H1 (cell line): ENCODE results near the gene HMCN2. TPM values are rescaled to one million over a fixed set of nuclear protein-coding genes. Genes with fewer than 3 reads are reported as not detected.

Experiments
- CTCF ChIA-PET: fragments of 300-600 bp; sonication (Branson Sonifier 250); formaldehyde crosslinking; loops from one replicate; lab custom pipeline; 2021; ENCODE audit not compliant: partially characterized antibody; lab: Charles Lee
- POLR2A ChIA-PET: fragments of 300-600 bp; sonication (Branson Sonifier 250); formaldehyde crosslinking; loops from one replicate; lab custom pipeline; 2021; ENCODE audit warnings: inconsistent platforms; ENCODE audit not compliant: partially characterized antibody; lab: Charles Lee
- DNase-seq, 2 experiments: peaks; one replicate each; pipeline versions ENCODE4 v3.0.0 to v3.0.0-alpha.2; 2010 to 2022; ENCODE audit warnings: low spot score in 2 of 2, low read depth in 1 of 2, mixed read lengths in 1 of 2
- FAIRE-seq: peaks from 2 replicates; lab custom pipeline; 2011; peaks lifted over from hg19 to GRCh38; lab: Jason Lieb, UNC
- H2AFZ ChIP-seq: 2 replicates; pipeline ENCODE4 v1.8.1; 2012; ENCODE audit warnings: low read length, inconsistent platforms
- H2AK5ac ChIP-seq: 2 replicates; pipeline ENCODE4 v1.6.1; 2013; ENCODE audit warnings: low read depth, low read length
- H2BK120ac ChIP-seq: replicated peaks from 2 replicates; pipeline ENCODE3; 2013; ENCODE audit warnings: low read depth, low read length, inconsistent platforms
- H2BK12ac ChIP-seq: 2 replicates; pipeline ENCODE4 v1.6.1; 2013; ENCODE audit warnings: low read depth, low read length
- H2BK15ac ChIP-seq: 2 replicates; pipeline ENCODE4 v1.6.1; 2013; ENCODE audit warnings: low read length
- H2BK20ac ChIP-seq: 2 replicates; pipeline ENCODE4 v1.6.1; 2013; ENCODE audit warnings: low read length
- H2BK5ac ChIP-seq: 2 replicates; pipeline ENCODE4 v1.6.1; 2013; ENCODE audit warnings: low read depth, low read length
- H3K14ac ChIP-seq: 2 replicates; pipeline ENCODE4 v1.6.1; 2013; ENCODE audit warnings: inconsistent platforms; ENCODE audit not compliant: insufficient read length
- H3K18ac ChIP-seq: 2 replicates; pipeline ENCODE4 v1.6.1; 2013; ENCODE audit warnings: low read length; ENCODE audit errors: extremely low read depth
- H3K23ac ChIP-seq: 2 replicates; pipeline ENCODE4 v1.6.1; 2013; ENCODE audit warnings: inconsistent platforms; ENCODE audit not compliant: insufficient read length
- H3K23me2 ChIP-seq: 2 replicates; pipeline ENCODE4 v1.6.1; 2013; ENCODE audit warnings: low read depth, low read length
- H3K27ac ChIP-seq: 2 replicates; pipeline ENCODE4 v1.6.1; 2011; ENCODE audit warnings: low read depth, low read length, inconsistent platforms
- H3K27me3 ChIP-seq, 4 experiments: replicated peaks in 1 of 4; 1 replicate in 1 of 4; 2 replicates in 3 of 4; pipeline versions ENCODE4 v1.6.1 to v1.8.1; 2011 to 2013; ENCODE audit warnings: low read length in 3 of 4, mild to moderate bottlenecking in 3 of 4, inconsistent platforms in 2 of 4, mixed read lengths in 2 of 4, moderate library complexity in 1 of 4; ENCODE audit not compliant: control insufficient read depth in 3 of 4, insufficient read depth in 3 of 4; ENCODE audit errors: extremely low read depth in 1 of 4
- H3K36me3 ChIP-seq, 4 experiments: 2 replicates each; pipeline versions ENCODE4 v1.6.1 to v1.8.1; 2011 to 2013; ENCODE audit warnings: mild to moderate bottlenecking in 4 of 4, low read length in 3 of 4, moderate library complexity in 2 of 4, control low read depth in 1 of 4, inconsistent platforms in 1 of 4; ENCODE audit not compliant: insufficient read depth in 4 of 4, control insufficient read depth in 2 of 4
- H3K4ac ChIP-seq: replicated peaks from 2 replicates; pipeline ENCODE3; 2013; ENCODE audit warnings: low read length, low read depth, mixed read lengths, inconsistent platforms; ENCODE audit not compliant: insufficient read length
- H3K4me1 ChIP-seq, 4 experiments: replicated peaks in 1 of 4; 1 replicate in 1 of 4; 2 replicates in 3 of 4; pipeline versions ENCODE4 v1.6.1 to v1.8.1; 2011 to 2013; ENCODE audit warnings: low read length in 3 of 4, inconsistent platforms in 2 of 4, mixed read lengths in 1 of 4; ENCODE audit not compliant: insufficient read depth in 4 of 4, control insufficient read depth in 3 of 4
- H3K4me2 ChIP-seq, 2 experiments: 2 replicates each; pipeline versions ENCODE4 v1.6.1 to v1.8.1; 2011 to 2013; ENCODE audit warnings: low read depth in 2 of 2, low read length in 2 of 2, control low read depth in 1 of 2, inconsistent platforms in 1 of 2, mild to moderate bottlenecking in 1 of 2; ENCODE audit not compliant: insufficient read depth in 1 of 2
- H3K4me3 ChIP-seq, 4 experiments: fragments of 200-600, 300-600 bp in 1 of 4; sonication (generic), shearing (Covaris generic), sonication (Bioruptor Twin) in 1 of 4; 2 replicates each; pipeline versions ENCODE4 v1.5.1 to v1.8.1; 2011 to 2016; ENCODE audit warnings: low read length in 4 of 4, low read depth in 3 of 4, control low read depth in 2 of 4, inconsistent platforms in 2 of 4, mild to moderate bottlenecking in 2 of 4, mixed read lengths in 1 of 4, moderate library complexity in 1 of 4; ENCODE audit not compliant: insufficient read depth in 2 of 4; ENCODE audit errors: extremely low read depth in 1 of 4
- H3K56ac ChIP-seq: replicated peaks from 2 replicates; pipeline ENCODE3; 2013; ENCODE audit warnings: low read depth, mild to moderate bottlenecking, mixed read lengths, low read length, inconsistent platforms; ENCODE audit not compliant: insufficient read length
- H3K79me1 ChIP-seq: 2 replicates; pipeline ENCODE4 v1.6.1; 2013; ENCODE audit warnings: low read depth, low read length, control low read depth
- H3K79me2 ChIP-seq, 2 experiments: 2 replicates each; pipeline versions ENCODE4 v1.6.1 to v1.8.1; 2012 to 2013; ENCODE audit warnings: low read length in 2 of 2, mild to moderate bottlenecking in 2 of 2, inconsistent platforms in 1 of 2; ENCODE audit not compliant: insufficient read depth in 2 of 2, control insufficient read depth in 1 of 2
- H3K9ac ChIP-seq, 4 experiments: replicated peaks in 1 of 4; 1 replicate in 1 of 4; 2 replicates in 3 of 4; pipeline versions ENCODE4 v1.6.1 to v1.8.1; 2011 to 2013; ENCODE audit warnings: low read depth in 3 of 4, low read length in 3 of 4, control low read depth in 2 of 4, mild to moderate bottlenecking in 2 of 4, moderate library complexity in 2 of 4, inconsistent platforms in 1 of 4; ENCODE audit errors: extremely low read depth in 1 of 4
- H3K9me3 ChIP-seq, 2 experiments: 2 replicates each; pipeline versions ENCODE4 v1.6.1 to v1.8.1; 2012 to 2013; ENCODE audit warnings: mild to moderate bottlenecking in 2 of 2, moderate library complexity in 2 of 2, control low read depth in 1 of 2, inconsistent platforms in 1 of 2, low read depth in 1 of 2, low read length in 1 of 2, mixed read lengths in 1 of 2; ENCODE audit not compliant: insufficient read depth in 2 of 2
- H4K20me1 ChIP-seq, 2 experiments: replicated peaks in 1 of 2; 2 replicates each; pipeline versions ENCODE3 to v1.8.1; 2011 to 2013; ENCODE audit warnings: inconsistent platforms in 2 of 2, low read length in 2 of 2, mild to moderate bottlenecking in 1 of 2; ENCODE audit not compliant: insufficient read depth in 2 of 2, control insufficient read depth in 1 of 2
- H4K5ac ChIP-seq: 2 replicates; pipeline ENCODE4 v1.6.1; 2013; ENCODE audit warnings: low read length, low read depth, mixed read lengths, inconsistent platforms; ENCODE audit not compliant: insufficient read length
- H4K8ac ChIP-seq: 2 replicates; pipeline ENCODE4 v1.8.0; 2013; ENCODE audit warnings: mild to moderate bottlenecking, moderate library complexity, low read length, inconsistent platforms; ENCODE audit not compliant: insufficient read depth; ENCODE audit errors: extremely low read depth
- H4K91ac ChIP-seq: replicated peaks from 2 replicates; pipeline ENCODE3; 2013; ENCODE audit warnings: low read length, mixed read lengths, inconsistent platforms; ENCODE audit not compliant: insufficient read length
- CEBPB ChIP-seq: IDR thresholded peaks from 2 replicates; pipeline ENCODE4 v1.6.1; 2012; ENCODE audit warnings: low read depth, low read length
- CREB1 ChIP-seq: IDR thresholded peaks from 2 replicates; pipeline ENCODE4 v1.6.1; 2012; ENCODE audit warnings: inconsistent platforms
- HDAC6 ChIP-seq: IDR thresholded peaks from one replicate; pipeline ENCODE4 v1.7.1; 2012; ENCODE audit warnings: low read depth, mild to moderate bottlenecking, inconsistent platforms, low read length, moderate library complexity
- USF2 ChIP-seq: IDR thresholded peaks from 2 replicates; pipeline ENCODE4 v1.6.1; 2011; ENCODE audit warnings: low read length, improper control_type of control experiment
- WGBS, 2 experiments: shearing (Covaris generic) in 1 of 2; methylation state at CpG; one replicate each; pipeline versions ENCODE4 v1.1.6 to v1.1.7; 2013 to 2015; ENCODE audit warnings: low lambda C conversion rate in 2 of 2, mixed read lengths in 2 of 2, inconsistent platforms in 1 of 2, low coverage in 1 of 2, missing lambda C conversion rate in 1 of 2; ENCODE audit not compliant: insufficient replicate concordance in 2 of 2, insufficient coverage in 1 of 2, insufficient read length in 1 of 2; ENCODE audit errors: extremely low coverage in 1 of 2, missing lambda C conversion rate in 1 of 2; 5-methylcytosine and 5-hydroxymethylcytosine counted together
- polyA plus RNA-seq, 7 experiments: library from polyadenylated mRNA; depleted of rRNA in 3 of 7; stranded (reverse) in 5 of 7; unstranded in 2 of 7; fragments of >200 nt in 5 of 7; fragments of 200-250 nt in 2 of 7; gene quantifications; 1 replicate in 5 of 7; 2 replicates in 1 of 7; 4 replicates in 1 of 7; pipeline versions ENCODE4 v1.2.1 to v1.2.3, GENCODE V29; 2011 to 2013; ENCODE audit warnings: missing spikeins in 2 of 7, mixed read lengths in 2 of 7
- total RNA-seq: library from RNA; stranded (reverse); fragmentation: NEBNext Ultra II Directional; extraction: Animal tissue kit (Norgen Biotek cat#: 25700); gene quantifications from 2 replicates; pipeline ENCODE4 v1.2.1, GENCODE V29; 2021

Gene HMCN2
- total and polyA plus RNA-seq, 2 of the 8 experiments (the other 6 are each of a cell fraction or from before 2014, with no cell fraction given) = 5.0 to 9.1 TPM

DNA sequence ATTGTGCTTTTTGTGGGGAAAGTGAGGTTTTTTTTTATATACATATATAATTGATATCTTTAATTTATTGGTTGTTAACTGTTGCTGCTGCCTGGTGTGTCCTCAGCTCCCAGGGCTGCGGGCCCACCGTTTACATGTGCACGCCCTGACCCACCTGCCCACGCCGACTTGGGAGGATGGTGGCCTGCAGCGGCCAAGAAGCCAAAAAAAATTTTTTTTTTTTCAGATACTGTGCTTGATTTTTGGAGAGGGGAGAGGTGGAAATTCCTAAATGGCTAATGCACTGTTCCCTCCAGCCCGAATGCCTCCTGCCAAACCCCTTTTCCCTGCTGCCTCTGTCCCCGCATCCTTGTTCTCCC lies 32.0 kb upstream of the HMCN2 start:
- Histone ChIP-seq H2AFZ (no peak overlapping the region), H2BK12ac (no peak overlapping the region), H3K27ac (no peak overlapping the region), H3K4ac (no peak overlapping the region), H3K79me2 (no peaks in the 10 kb centered on the region), H2BK20ac (no peak overlapping the region), H3K9me3 (no peaks in the 10 kb centered on the region), H4K91ac (no peak overlapping the region), H2BK5ac (no peak overlapping the region), H3K4me1 (peaks cover 0 to 3% (median 1%) of the 10 kb centered on the region in 4 experiments; a peak in 1 of 7 replicates), H3K18ac (no peak overlapping the region), H2BK120ac (no peak overlapping the region), H2BK15ac (no peak overlapping the region), H3K23ac (no peak overlapping the region), H3K27me3 (no peaks in the 10 kb centered on the region), H4K5ac (no peak overlapping the region), H4K8ac (no peak overlapping the region), H3K4me3 (no peak overlapping the region), H3K79me1 (no peaks in the 10 kb centered on the region), H3K23me2 (no peaks in the 10 kb centered on the region), H3K4me2 (no peak overlapping the region), H3K14ac (no peak overlapping the region), H3K36me3 (peaks cover 0 to 8% (median 0%) of the 10 kb centered on the region in 4 experiments; a peak in 1 of 8 replicates), H3K9ac (no peak overlapping the region), H3K56ac (no peak overlapping the region), H2AK5ac (no peak overlapping the region), H4K20me1 (no peaks in the 10 kb centered on the region)
- DNase-seq (no peak), FAIRE-seq (no peak)
- POLR2A ChIA-PET = no interaction called here
- CTCF ChIA-PET = interaction anchor here (0.9 kb wide), 1 partner anchor 56 kb away, joined by 3 read pairs; no protein-coding TSS in a partner anchor
- WGBS, 2 experiments = 94% methylated on average over 6 of the region's 8 CpGs; no CpG with 5 or more reads in 1 of the 2 experiments
- no peak for TF ChIP-seq HDAC6
- TF ChIP-seq USF2 = no peak
- TF ChIP-seq CEBPB = no peak
- no peak for TF ChIP-seq CREB1
